Liver (tissue), 9 donors: ENCODE measurements around the gene CTTN. TPM values are rescaled to one million over a fixed set of nuclear protein-coding genes. Genes with fewer than 3 reads are reported as not detected.

Source experiments
- DNase-seq: peaks from one replicate; pipeline ENCODE4 v3.0.0-alpha.2; 2017; ENCODE audit warnings: low spot score
- H3K27ac ChIP-seq, 2 donors: one replicate each; pipeline ENCODE4 v1.7.0; 2013; ENCODE audit warnings: inconsistent platforms in 2 of 2, low read length in 2 of 2, control low read depth in 1 of 2, low read depth in 1 of 2, mild to moderate bottlenecking in 1 of 2
- H3K27me3 ChIP-seq, 4 donors: one replicate each; pipeline versions ENCODE4 v1.6.1 to v1.7.0; 2013; ENCODE audit warnings: low read length in 3 of 4, inconsistent platforms in 1 of 4, mild to moderate bottlenecking in 1 of 4, moderate library complexity in 1 of 4; ENCODE audit not compliant: control insufficient read depth in 4 of 4, insufficient read depth in 4 of 4
- H3K36me3 ChIP-seq, 4 donors: one replicate each; pipeline versions ENCODE4 v1.6.1 to v1.7.0; 2013; ENCODE audit warnings: low read length in 3 of 4, mild to moderate bottlenecking in 3 of 4, low read depth in 1 of 4, moderate library complexity in 1 of 4; ENCODE audit not compliant: control insufficient read depth in 4 of 4, insufficient read depth in 3 of 4
- H3K4me1 ChIP-seq, 4 donors: one replicate each; pipeline versions ENCODE4 v1.6.1 to v1.7.0; 2013; ENCODE audit warnings: low read length in 3 of 4, mild to moderate bottlenecking in 3 of 4, moderate library complexity in 1 of 4; ENCODE audit not compliant: control insufficient read depth in 4 of 4, insufficient read depth in 4 of 4
- H3K4me3 ChIP-seq, 3 donors: one replicate each; pipeline versions ENCODE4 v1.6.1 to v1.7.0; 2013; ENCODE audit warnings: low read length in 3 of 3, control low read depth in 1 of 3, low read depth in 1 of 3, mild to moderate bottlenecking in 1 of 3
- H3K9ac ChIP-seq, 2 donors: one replicate each; pipeline ENCODE4 v1.7.0; 2013; ENCODE audit warnings: low read length in 2 of 2, mild to moderate bottlenecking in 2 of 2, moderate library complexity in 2 of 2, control low read depth in 1 of 2, low read depth in 1 of 2
- H3K9me3 ChIP-seq, 4 donors: one replicate each; pipeline versions ENCODE4 v1.6.1 to v1.7.0; 2013; ENCODE audit warnings: low read length in 3 of 4; ENCODE audit not compliant: control insufficient read depth in 4 of 4
- EGR1 ChIP-seq, 2 donors: IDR thresholded peaks; 2 replicates each; pipeline ENCODE4 v1.6.1; 2016 to 2018; ENCODE audit warnings: antibody characterized with exemption in 2 of 2, low read depth in 2 of 2
- FOXA1 ChIP-seq: IDR thresholded peaks from 2 replicates; pipeline ENCODE4 v1.6.1; 2016; ENCODE audit warnings: antibody characterized with exemption
- FOXA2 ChIP-seq: IDR thresholded peaks from 2 replicates; pipeline ENCODE4 v1.6.1; 2016; ENCODE audit warnings: antibody characterized with exemption
- GABPA ChIP-seq, 2 donors: IDR thresholded peaks in 1 of 2; conservative IDR thresholded peaks in 1 of 2; 2 replicates each; pipeline ENCODE4 v1.6.1; 2016; ENCODE audit warnings: antibody characterized with exemption in 2 of 2, mild to moderate bottlenecking in 1 of 2, moderate library complexity in 1 of 2
- HNF4A ChIP-seq, 2 donors: conservative IDR thresholded peaks; 2 replicates each; pipeline ENCODE4 v1.6.1; 2016; ENCODE audit warnings: antibody characterized with exemption in 2 of 2, mild to moderate bottlenecking in 2 of 2
- HNF4G ChIP-seq: IDR thresholded peaks from 2 replicates; pipeline ENCODE4 v1.6.1; 2016; ENCODE audit warnings: antibody characterized with exemption
- JUND ChIP-seq, 2 donors: IDR thresholded peaks; 2 replicates each; pipeline ENCODE4 v1.6.1; 2016; ENCODE audit warnings: antibody characterized with exemption in 2 of 2
- MAX ChIP-seq: IDR thresholded peaks from 2 replicates; pipeline ENCODE4 v1.6.1; 2016; ENCODE audit warnings: antibody characterized with exemption
- NR2F2 ChIP-seq: IDR thresholded peaks from 2 replicates; pipeline ENCODE4 v1.6.1; 2016; ENCODE audit warnings: antibody characterized with exemption
- RAD21 ChIP-seq, 2 donors: IDR thresholded peaks; 2 replicates each; pipeline ENCODE4 v1.6.1; 2016; ENCODE audit warnings: antibody characterized with exemption in 2 of 2, mild to moderate bottlenecking in 2 of 2
- REST ChIP-seq: IDR thresholded peaks from 2 replicates; pipeline ENCODE4 v1.6.1; 2016; ENCODE audit warnings: antibody characterized with exemption, mild to moderate bottlenecking
- RXRA ChIP-seq, 2 donors: IDR thresholded peaks; 2 replicates each; pipeline ENCODE4 v1.6.1; 2017 to 2018; ENCODE audit warnings: antibody characterized with exemption in 2 of 2, mild to moderate bottlenecking in 1 of 2
- TAF1 ChIP-seq: conservative IDR thresholded peaks from 2 replicates; pipeline ENCODE4 v1.6.1; 2016; ENCODE audit warnings: antibody characterized with exemption, mild to moderate bottlenecking
- YY1 ChIP-seq: IDR thresholded peaks from 2 replicates; pipeline ENCODE4 v1.6.1; 2016; ENCODE audit warnings: antibody characterized with exemption, mild to moderate bottlenecking
- ZBTB33 ChIP-seq: IDR thresholded peaks from 2 replicates; pipeline ENCODE4 v1.6.1; 2016; ENCODE audit warnings: antibody characterized with exemption
- WGBS: extraction: QIAGEN DNeasy Blood & Tissue Kit; methylation state at CpG from one replicate; pipeline ENCODE4 v1.1.7; 2013; 5-methylcytosine and 5-hydroxymethylcytosine counted together
- polyA plus RNA-seq, 2 donors: library from polyadenylated mRNA; stranded (reverse) in 1 of 2; unstranded in 1 of 2; fragments of 200-250 nt in 1 of 2; fragments of >200 nt in 1 of 2; fragmentation: Nextera tagmentation in 1 of 2; extraction: Ambion mirVana in 1 of 2; gene quantifications; one replicate each; pipeline versions ENCODE4 v1.2.1 to v1.2.3, GENCODE V29; 2013 to 2015
- total RNA-seq, 2 donors: library from RNA; depleted of rRNA; stranded (reverse); fragments of >200 nt; gene quantifications; one replicate each; pipeline ENCODE4 v1.2.3, GENCODE V29; 2014
- donor health status: healthy.
- donor health status: healthy.
- donor health status: healthy.
- donor health status: healthy.
- donor health status: healthy.

Gene CTTN
- total and polyA plus RNA-seq, 4 donors = 38.7 to 136 (median 45.4) TPM

- no peak overlapping the region for H3K27ac ChIP-seq
- WGBS = 97% methylated on average over 25 of the region's 25 CpGs
- H3K9ac ChIP-seq = no peak overlapping the region
- no peak for TF ChIP-seq RXRA (IDR thresholded peaks at IDR 0.05)
- H3K9me3 ChIP-seq = no peaks in the 10 kb centered on the region
- no peak overlapping the region for H3K4me3 ChIP-seq
- peaks cover 0 to 4% (median 0%) of the 10 kb centered on the region in 4 donors for H3K4me1 ChIP-seq
- no peaks in the 10 kb centered on the region for H3K27me3 ChIP-seq
- DNase-seq = no peak
- H3K36me3 ChIP-seq = peaks cover 13 to 67% (median 28%) of the 10 kb centered on the region in 4 donors
Observed at GRCh38 chr11:70430671-70431574, 32.6 kb downstream of the CTTN start.

- no peaks in the 10 kb centered on the region for H3K27me3 ChIP-seq
- H3K27ac ChIP-seq = no peak overlapping the region
- no peaks in the 10 kb centered on the region for H3K9me3 ChIP-seq
- no peak overlapping the region for H3K9ac ChIP-seq
- no peak overlapping the region for H3K4me3 ChIP-seq
- H3K36me3 ChIP-seq = peaks cover 13 to 74% (median 33%) of the 10 kb centered on the region in 4 donors
- peaks cover 0 to 4% (median 0%) of the 10 kb centered on the region in 4 donors for H3K4me1 ChIP-seq
- no peak for DNase-seq
- TF ChIP-seq HNF4G = no peak
- no peak for TF ChIP-seq REST
- no peak for TF ChIP-seq HNF4A (conservative IDR thresholded peaks at IDR 0.05)
- TF ChIP-seq TAF1 = no peak
- no peak for TF ChIP-seq MAX
- TF ChIP-seq YY1 = no peak
- TF ChIP-seq JUND (IDR thresholded peaks at IDR 0.05) = no peak
- 97% methylated on average over 12 of the region's 12 CpGs for WGBS
Observed at GRCh38 chr11:70431611-70432010, 33.3 kb downstream of the CTTN start.

- TF ChIP-seq FOXA2 (no peak), EGR1 (IDR thresholded peaks at IDR 0.05; ENCODE audit: low read depth in 2 of 2) (no peak), NR2F2 (no peak), HNF4G (no peak), HNF4A (conservative IDR thresholded peaks at IDR 0.05) (no peak), RAD21 (IDR thresholded peaks at IDR 0.05) (no peak), REST (no peak), ZBTB33 (no peak), GABPA (IDR thresholded peaks at IDR 0.05 in 1 of 2, conservative IDR thresholded peaks at IDR 0.05 in 1 of 2) (no peak), MAX (no peak), FOXA1 (no peak), RXRA (IDR thresholded peaks at IDR 0.05) (no peak), TAF1 (no peak), YY1 (no peak)
- 53% methylated on average over 16 of the region's 16 CpGs for WGBS
- DNase-seq = no peak
Observed at GRCh38 chr11:70432065-70432464, 33.7 kb downstream of the CTTN start.

More at GRCh38 chr11:70432065-70432464, 33.7 kb downstream of the CTTN start:
- Histone ChIP-seq H3K27me3 (no peaks in the 10 kb centered on the region), H3K9me3 (no peaks in the 10 kb centered on the region), H3K4me1 (peaks cover 0 to 4% (median 0%) of the 10 kb centered on the region in 4 donors), H3K9ac (no peak overlapping the region), H3K27ac (no peak overlapping the region), H3K36me3 (peaks cover 13 to 77% (median 33%) of the 10 kb centered on the region in 4 donors), H3K4me3 (no peak overlapping the region)
